HG02884 (cell line): Measurements from ENCODE around the gene KCTD4.
"Not testable (repeated sequence)": the region's sequence is repeated elsewhere in the genome, so short reads cannot be mapped to it uniquely, and the experiment has no call there.

ENCODE experiments used
- ATAC-seq: cut with Tn5 transposase; IDR thresholded peaks from one replicate; pipeline ENCODE4 v1.9.1; 2021; ENCODE audit warnings: mild to moderate bottlenecking, moderate library complexity; ENCODE audit not compliant: unreplicated experiment

KCTD4 gene

GRCh38 chr13:45200701-45201232 lies at the start of gene KCTD4:
TSS of gene KCTD4 (minus strand) at chr13:45201045. CDS start at chr13:45194567, 6,478 bp downstream.
- ATAC-seq, result no peak

- no peak for ATAC-seq
Measured at GRCh38 chr13:45249662-45250061, 48.8 kb upstream of the KCTD4 start.

- not testable (repeated sequence) for ATAC-seq
Measured at GRCh38 chr13:45244736-45245135, 43.9 kb upstream of the KCTD4 start.

DNA sequence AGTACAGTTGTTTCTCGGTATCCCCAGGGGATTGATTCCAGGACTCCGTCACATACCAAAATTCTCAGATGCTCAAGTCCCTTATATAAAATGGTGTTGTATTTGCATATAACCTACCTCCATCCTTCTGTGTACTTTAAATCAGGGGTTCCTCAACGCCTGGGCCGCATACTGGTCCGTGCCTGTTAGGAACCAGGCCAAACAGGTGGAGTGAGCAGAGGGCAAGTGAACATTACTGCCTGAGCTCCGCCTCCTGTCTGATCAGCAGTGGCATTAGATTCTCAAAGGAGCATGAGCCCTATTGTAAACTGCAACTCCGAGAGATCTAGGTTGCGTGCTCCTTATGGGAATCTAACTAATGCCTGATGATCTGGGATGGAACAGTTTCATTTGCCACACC lies 42.2 kb upstream of the KCTD4 start:
- no peak for ATAC-seq

DNA sequence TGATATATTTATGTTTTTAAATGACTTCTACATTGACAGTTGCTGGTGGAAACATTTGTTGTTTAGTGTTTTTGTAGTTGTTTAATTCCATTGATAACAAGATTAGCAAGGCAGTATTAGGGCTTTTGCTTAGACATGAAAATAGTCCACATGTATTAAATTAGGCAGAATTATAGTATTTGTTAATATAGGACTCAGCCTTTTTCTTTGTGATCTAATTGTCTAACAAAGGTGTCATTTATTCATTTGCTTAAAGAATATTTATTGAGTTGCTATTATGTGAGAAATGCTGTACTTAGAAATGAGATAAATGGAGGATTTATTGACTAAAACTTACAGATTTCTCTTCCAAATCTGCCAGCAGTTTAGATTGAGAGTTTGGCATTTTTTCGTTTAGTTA lies 41.7 kb upstream of the KCTD4 start:
- ATAC-seq, result no peak

- ATAC-seq, result no peak
Measured at GRCh38 chr13:45242070-45242469, 41.2 kb upstream of the KCTD4 start.

DNA sequence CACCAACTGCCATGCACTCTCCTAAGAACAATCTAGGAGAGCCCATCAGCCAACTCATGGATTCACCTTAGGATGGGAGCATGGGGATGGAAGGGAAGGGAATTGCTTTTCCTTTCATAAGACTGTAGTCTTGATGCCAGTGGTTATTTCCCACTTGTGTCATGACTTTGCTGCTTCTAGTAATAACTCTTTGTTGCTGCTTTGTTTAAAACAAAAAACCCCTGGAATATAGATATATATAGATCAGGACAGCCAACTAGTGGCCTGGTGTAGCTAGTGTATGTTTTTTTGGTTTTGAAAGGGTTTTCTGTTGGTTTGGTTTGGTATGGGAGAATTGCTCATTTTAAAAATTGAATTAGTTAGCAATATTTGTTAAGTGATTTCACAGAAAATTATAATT lies 39.3 kb upstream of the KCTD4 start:
- ATAC-seq, result no peak

GRCh38 chr13:45238945-45239795 lies 38.3 kb upstream of the KCTD4 start:
- no peak for ATAC-seq

- ATAC-seq, result no peak
Measured at GRCh38 chr13:45232591-45232990, 31.7 kb upstream of the KCTD4 start.

DNA sequence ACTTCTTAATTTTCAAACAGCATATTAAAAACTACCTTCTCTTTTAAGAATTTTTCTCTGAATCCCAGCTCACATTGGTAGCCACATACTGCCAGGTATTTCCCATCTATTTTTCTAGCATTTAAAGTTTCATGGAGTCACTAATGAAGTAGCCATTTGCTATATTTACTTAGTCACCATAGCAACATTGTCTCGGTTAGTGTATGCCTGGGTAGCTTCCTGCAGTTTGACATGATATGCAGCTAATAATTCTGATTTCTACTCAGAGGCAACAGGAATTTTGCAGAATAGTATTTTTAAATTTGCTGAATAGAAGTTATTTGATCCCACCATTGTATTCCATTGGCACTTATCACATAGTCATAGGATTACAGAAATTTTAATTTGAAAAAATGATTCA lies 30.9 kb upstream of the KCTD4 start:
- ATAC-seq, result no peak

DNA sequence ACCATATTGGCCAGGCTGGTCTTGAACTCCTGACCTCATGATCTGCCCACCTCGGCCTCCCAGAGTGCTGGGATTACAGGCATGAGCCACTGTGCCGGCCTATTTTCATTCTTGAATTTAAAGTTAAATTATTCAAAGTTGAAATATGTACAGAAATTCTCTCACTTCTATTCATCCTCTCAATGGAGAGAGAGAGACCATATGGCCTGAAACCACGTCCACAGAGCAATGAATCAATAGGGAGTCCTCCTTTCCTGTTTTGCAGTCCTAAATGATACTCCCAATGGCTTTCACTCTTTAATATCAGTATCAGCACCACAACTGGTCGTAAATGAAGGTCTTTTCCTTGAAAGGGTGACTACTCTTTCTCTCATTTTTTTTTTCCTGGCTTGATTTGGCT lies 30.5 kb upstream of the KCTD4 start:
- no peak for ATAC-seq

DNA sequence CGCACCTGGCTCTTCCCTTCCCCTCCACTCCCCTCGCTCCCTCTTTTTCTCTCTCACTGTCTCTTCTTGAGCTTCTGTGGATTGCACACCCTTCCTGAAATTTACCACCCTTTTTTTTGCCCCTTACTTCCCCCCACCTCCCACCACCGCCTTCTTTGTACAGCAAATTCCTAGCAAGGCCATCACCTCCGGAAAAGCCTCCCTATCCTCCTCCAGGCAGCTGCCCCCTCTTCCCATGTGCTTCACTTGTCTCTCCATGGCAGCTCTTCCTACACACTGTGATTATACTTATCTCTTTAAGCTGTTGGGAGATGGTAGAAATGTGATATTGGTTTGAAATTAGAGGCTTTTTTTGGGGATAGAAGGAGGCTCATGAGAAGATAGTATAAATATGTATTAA lies 28.3 kb upstream of the KCTD4 start:
- no peak for ATAC-seq

- ATAC-seq, result no peak
Measured at GRCh38 chr13:45228002-45228401, 27.2 kb upstream of the KCTD4 start.

- ATAC-seq, result no peak
Measured at GRCh38 chr13:45226024-45226423, 25.2 kb upstream of the KCTD4 start.

GRCh38 chr13:45225370-45225769 lies 24.5 kb upstream of the KCTD4 start:
- ATAC-seq, result no peak

- ATAC-seq, result no peak
Measured at GRCh38 chr13:45224176-45224575, 23.3 kb upstream of the KCTD4 start.

GRCh38 chr13:45222919-45223318 lies 22.1 kb upstream of the KCTD4 start:
- no peak for ATAC-seq

DNA sequence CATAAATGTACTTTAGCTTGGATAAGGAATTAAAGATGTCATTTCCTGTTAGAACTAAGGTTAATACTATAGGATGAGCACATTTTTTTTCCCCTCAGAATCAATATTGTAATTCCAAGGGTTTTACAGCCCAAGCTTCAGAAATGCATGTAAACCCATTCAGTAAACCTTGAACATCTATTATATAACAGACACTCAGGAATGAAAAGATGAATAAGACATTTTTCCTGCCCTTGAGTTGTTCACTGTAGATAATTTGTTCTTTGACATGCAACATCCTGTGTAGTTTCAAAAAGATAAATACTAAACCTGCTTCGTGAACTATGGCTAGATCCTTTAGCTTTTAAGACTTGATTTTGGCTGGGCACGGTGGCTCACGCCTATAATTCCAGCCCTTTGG lies 21.7 kb upstream of the KCTD4 start:
- no peak for ATAC-seq

DNA sequence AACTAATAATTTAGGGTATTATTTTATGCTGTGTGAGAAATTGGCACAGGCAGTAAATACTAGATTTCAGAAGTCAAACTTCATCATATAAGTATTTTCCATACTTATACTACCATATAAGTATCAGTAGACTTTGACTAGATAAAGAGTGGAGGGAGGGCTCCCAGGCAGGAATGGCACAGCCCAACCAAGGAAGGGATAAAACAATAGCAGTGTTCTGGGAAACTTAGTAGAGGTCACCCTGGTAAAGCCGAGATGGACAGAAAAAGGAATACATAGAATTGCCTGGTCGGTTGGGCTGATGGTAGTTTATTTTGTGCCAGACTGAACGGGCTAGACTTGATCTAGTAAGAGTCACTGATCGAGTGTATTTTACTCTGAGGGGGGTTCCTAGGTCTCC lies 19.6 kb upstream of the KCTD4 start:
- ATAC-seq, result no peak

GRCh38 chr13:45219938-45220375 lies 19.1 kb upstream of the KCTD4 start:
- no peak for ATAC-seq

- ATAC-seq, result no peak
Measured at GRCh38 chr13:45219123-45219891, 18.5 kb upstream of the KCTD4 start.

GRCh38 chr13:45218689-45219088 lies 17.8 kb upstream of the KCTD4 start:
- ATAC-seq, result no peak
